HG03460 (cell line): ENCODE measurements around the gene EFCAB6.

Experiments
- ATAC-seq: cut with Tn5 transposase; IDR thresholded peaks from one replicate; pipeline ENCODE4 v1.9.1; 2021; ENCODE audit not compliant: unreplicated experiment

EFCAB6 gene

GRCh38 chr22:43812149-43812842 lies at the start of gene EFCAB6:
Gene EFCAB6 (minus strand): TSS chr22:43812305. CDS start chr22:43782318, 29,987 bp downstream.
- peak; percentile 79 for ATAC-seq

- no peak for ATAC-seq
Measured at GRCh38 chr22:43861529-43861928, 49.4 kb upstream of the EFCAB6 start.

GRCh38 chr22:43860831-43861230 lies 48.7 kb upstream of the EFCAB6 start:
- ATAC-seq, result no peak

- no peak for ATAC-seq
Measured at GRCh38 chr22:43860126-43860525, 48.0 kb upstream of the EFCAB6 start.

GRCh38 chr22:43859621-43860020 lies 47.5 kb upstream of the EFCAB6 start:
- no peak for ATAC-seq

GRCh38 chr22:43859176-43859575 lies 47.1 kb upstream of the EFCAB6 start:
- no peak for ATAC-seq

GRCh38 chr22:43858156-43858895 lies 46.2 kb upstream of the EFCAB6 start:
- no peak for ATAC-seq

GRCh38 chr22:43857367-43857766 lies 45.3 kb upstream of the EFCAB6 start:
- no peak for ATAC-seq

- ATAC-seq, result no peak
Measured at GRCh38 chr22:43855431-43855830, 43.3 kb upstream of the EFCAB6 start.

GRCh38 chr22:43854786-43855271 lies 42.7 kb upstream of the EFCAB6 start:
- ATAC-seq, result no peak

GRCh38 chr22:43854121-43854785 lies 42.1 kb upstream of the EFCAB6 start:
- ATAC-seq, result no peak

- ATAC-seq, result no peak
Measured at GRCh38 chr22:43853328-43853931, 41.3 kb upstream of the EFCAB6 start.

GRCh38 chr22:43852573-43853327 lies 40.6 kb upstream of the EFCAB6 start:
- no peak for ATAC-seq

GRCh38 chr22:43851979-43852307 lies 39.8 kb upstream of the EFCAB6 start:
- ATAC-seq, result no peak

- no peak for ATAC-seq
Measured at GRCh38 chr22:43851058-43851978, 39.2 kb upstream of the EFCAB6 start.

- no peak for ATAC-seq
Measured at GRCh38 chr22:43850529-43850928, 38.4 kb upstream of the EFCAB6 start.

GRCh38 chr22:43849731-43850130 lies 37.6 kb upstream of the EFCAB6 start:
- no peak for ATAC-seq

- no peak for ATAC-seq
Measured at GRCh38 chr22:43848366-43849171, 36.5 kb upstream of the EFCAB6 start.
